GM19463 (cell line): Measurements from ENCODE around the gene DDX52.

ENCODE experiments used
- ATAC-seq: cut with Tn5 transposase; IDR thresholded peaks from one replicate; pipeline ENCODE4 v1.9.1; 2021; ENCODE audit warnings: mild to moderate bottlenecking, moderate library complexity; ENCODE audit not compliant: unreplicated experiment

DDX52 gene

DNA sequence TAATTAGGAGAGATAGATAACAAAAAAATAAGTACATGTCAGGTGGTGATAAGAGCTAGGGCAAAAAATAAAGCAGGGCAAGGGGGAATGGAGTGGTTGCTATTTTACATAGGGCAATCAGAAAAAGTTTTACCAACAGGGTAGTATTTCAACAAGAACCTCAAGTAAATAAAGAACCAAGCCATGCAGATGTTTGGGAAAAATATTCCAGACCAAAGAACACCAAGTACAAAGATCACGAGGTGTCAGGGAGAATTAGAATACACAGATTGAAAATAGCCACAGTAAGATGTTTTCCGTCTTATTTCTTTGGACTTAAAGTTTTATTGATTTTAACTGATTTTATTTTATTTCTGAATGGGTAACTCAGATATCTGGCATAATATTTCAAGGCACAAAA, 45.1 kb downstream of the DDX52 start:
- ATAC-seq: no peak

DNA sequence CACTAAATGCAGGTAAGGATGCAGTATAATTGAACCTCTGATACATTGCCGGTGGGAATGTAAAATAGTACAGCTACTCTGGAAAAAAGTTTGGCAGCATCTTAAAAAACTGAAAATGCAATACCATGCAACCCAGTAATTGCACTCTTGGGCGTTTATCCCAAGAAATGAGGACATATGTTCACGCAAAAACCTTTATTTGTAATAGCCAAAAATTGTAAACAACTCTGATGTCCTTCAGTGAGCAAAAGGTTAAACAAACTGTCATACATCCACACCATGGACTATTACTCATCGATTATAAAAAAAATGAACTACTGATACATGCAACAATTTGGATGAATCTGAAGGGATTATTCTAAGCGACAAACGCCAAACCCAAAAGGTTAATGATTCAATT, 51.0 kb downstream of the DDX52 start:
- no peak for ATAC-seq

DNA sequence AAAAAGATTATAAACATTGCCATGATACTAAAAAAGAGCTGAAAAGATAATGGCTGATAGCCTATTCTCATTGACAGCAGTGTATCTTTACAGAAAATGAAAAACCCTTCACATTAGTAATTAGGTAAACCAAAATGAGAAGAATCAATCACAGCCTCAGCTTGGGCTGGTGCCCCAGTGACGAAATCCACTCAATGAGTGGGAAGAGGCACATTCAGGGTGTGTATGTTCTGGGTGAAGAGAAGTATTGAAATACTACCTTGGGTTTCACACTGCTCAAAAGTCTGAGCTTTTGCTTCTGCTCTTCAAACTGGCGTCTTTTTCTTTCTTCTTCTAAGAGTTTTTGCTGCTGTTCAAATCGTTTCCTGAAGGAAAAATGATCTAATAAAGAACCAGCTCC, 58.2 kb downstream of the DDX52 start:
- no peak for ATAC-seq

DNA sequence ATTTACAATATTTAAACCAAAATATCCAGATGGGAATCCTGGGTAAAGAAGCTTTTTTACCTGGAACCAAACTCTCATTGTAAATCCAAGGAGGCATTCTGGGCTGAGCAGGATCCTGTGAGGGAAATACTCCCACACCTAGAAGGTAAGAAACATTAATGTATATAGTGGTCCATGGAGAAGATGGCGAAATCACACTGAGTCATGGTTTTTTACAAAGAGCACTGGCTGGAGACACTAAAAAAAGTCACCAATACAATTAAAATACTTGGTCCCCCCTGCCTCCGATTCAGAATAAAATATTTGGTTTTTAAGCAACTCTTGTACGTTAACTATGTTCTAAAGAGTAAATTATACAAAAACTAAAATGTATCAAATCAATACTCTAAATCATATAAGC, 67.0 kb downstream of the DDX52 start:
- no peak for ATAC-seq

DNA sequence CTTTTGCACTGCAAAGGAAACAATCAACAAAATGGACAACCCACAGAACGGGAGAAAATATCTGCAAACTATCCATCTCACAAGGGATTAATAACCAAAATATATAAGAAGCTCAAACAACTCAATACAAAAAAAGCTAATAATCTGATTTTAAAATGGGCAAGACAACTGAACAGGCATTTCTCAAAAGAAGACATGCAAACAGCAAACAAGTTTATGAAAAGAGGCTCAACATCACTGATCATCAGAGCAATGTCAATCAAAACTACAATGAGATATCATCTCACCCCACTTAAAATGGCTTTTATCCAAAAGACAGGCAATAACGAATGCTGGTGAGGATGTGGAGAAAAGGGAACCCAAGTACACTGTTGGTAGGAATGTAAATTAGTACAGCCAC, 68.8 kb downstream of the DDX52 start:
- ATAC-seq: no peak

DNA sequence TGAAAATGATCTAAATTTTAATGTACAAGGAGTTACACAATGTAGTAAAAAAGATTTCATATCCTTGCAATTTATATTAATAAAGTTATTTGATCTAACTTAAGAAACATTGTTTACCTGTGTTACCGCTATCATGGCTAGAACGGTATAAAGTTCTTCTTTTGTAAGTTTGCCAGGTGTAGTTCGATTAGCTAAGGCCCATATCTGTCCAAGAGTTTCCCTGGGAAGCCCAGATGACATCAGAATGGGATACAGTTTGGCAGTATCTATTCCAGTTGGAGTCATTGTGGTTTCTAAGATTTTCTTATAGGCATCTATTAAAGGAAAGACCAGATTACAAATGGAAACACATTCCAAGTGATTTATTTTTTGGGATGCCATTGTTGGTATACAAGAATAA, 71.6 kb downstream of the DDX52 start:
- no peak for ATAC-seq

DNA sequence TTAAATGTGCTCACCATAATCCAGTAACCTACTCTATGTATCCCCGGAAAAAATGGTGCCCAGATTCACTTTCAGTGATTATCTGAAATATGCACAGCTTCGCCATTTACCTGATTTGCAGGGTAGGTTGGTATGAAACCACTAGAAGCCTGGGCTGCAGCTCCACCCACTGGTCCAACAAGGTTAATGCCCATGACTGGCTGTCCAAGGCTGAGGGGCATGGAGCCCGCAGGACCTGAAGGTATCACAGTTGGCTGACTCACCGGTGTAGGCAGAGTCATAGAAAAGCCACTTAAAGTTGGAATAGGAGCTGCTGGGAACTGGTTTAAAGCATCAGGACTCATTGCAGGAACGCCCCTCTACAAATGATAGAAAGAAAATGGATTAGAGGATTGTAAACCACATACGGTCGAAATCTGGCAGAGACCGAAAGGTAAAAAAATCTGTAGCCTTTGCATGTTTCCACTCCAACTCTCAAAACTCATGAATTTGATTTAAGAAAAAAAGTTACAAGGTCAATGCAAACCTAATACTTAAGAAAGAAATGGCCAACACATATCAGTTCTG, 72.6 kb downstream of the DDX52 start:
- ATAC-seq: no peak

DNA sequence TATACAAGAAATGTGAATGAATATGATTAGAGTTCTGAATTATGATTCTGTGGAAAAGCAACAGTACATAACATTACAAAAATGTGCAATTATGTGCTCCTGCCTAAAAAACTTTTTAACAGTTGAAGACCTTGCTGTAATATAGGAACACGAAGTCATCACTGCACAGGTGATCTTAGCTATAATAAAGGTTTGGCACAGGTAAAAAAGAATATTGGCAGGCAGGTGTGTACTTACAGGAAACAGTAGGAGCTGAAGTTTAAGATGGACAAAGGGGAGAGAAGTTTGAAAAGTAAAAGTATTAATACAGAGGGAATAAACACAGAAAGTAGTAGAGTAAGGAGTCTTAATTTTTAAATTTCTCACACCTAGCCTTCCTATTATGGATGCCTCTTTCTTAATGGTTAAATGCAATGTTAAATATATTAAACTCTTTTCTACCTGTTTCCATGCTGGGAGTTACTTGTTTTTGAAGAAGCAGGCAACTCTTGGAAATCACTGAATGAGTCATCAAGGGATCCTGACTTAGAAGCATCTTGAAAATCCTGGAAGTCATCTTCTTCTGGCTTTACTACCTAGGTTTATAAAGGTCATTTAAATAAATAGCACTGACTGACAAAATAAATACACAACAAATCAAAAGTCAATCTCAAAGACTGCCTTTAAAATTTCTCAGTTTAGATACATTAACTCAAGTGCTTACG, 74.7 kb downstream of the DDX52 start:
- no peak for ATAC-seq

DNA sequence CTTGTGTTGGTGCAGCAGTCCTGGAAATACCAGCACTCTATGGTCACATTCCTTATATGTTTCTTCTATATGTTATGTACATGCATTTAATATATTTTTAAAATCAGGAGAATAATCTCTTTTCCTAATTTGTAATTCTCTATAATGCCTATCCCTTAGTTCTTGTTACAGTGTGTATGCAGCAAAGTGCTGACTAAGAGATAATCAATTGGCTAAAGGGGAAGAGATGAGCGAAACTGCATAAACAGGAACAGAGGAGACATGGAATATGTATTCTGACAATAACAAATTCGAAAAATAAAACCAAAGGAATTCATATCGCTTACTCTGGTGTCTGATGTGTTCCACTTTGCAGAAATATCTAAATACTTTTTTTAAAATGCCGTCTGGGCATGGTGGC, 75.7 kb downstream of the DDX52 start:
- ATAC-seq: no peak

DNA sequence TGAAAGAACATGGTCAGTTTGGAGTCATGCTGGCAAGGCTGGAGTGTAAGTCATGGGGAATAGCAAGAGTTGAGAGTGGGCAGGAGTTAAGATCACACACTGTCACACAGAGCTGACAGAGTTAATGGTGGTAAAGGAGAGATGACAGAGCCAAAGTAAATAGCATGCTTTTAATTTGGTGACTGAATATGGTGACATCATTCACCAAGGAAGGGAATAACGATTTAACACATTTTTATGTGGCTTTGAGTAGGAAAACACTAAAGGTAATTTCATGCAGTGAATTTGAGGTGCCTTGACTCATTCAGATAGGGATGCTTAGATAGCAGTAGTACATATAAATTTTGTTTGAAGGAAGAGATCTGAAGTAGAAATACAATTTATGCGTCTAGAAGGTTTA, 76.1 kb downstream of the DDX52 start:
- no peak for ATAC-seq

DNA sequence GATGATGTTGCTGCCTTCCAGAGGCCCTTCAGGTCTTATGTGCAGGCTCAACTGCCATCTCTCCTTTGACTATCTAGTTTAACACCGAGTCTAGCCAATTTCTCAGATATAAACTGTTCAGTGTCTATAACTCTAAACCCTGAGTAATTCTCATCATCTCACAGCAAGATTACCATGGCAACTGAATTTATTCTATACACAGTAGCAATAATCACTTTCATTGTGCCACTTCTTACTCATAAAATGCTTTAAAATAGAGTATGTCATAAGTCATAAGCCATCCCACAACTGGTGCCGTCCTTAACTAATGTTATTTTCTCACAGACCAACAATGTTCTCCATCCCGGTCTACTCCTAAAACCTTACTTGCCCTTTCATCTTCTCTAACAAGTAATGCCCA, 79.0 kb downstream of the DDX52 start:
- no peak for ATAC-seq

DNA sequence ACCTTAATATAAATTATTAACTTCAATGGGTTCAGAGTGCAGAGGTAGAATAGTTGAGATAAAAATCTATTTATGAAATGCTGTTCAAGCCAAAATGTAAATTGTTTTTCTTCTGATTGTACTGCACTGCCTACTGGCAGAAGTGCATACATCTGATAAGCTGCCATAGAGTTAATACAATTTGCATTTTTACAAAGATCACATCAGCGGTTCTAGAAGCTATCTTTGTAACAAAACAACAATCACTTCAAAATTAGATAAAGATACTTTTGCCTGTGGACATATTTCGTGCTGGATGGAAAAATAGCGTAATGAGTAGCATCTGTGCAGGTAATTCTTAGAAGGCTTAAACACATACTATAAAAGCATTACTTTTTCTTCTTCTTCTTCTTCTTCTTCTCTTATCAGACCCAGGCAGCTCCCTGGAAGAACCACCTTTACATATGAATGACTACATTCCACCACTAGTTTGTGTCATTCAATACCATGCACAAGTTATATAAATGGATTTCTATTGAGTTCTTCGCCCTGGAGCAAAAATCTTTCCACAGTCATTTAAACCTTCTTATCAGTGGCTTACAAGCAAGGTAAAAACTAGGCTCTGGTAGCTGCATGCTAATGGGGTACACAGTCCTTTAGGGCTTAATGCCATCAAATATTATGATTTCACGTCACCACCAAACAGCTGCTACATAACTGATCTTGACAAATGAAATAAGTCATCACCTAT, 81.1 kb downstream of the DDX52 start:
- ATAC-seq: no peak
